PC-3 (cell line): Measurements from ENCODE around the gene DGKI. TPM values are rescaled to one million over a fixed set of nuclear protein-coding genes. Genes with fewer than 3 reads are reported as not detected.

Source experiments
- ATAC-seq: fragments of 200-7000 bp; cut with Tn5 transposase; 2 replicates; pipeline ENCODE4 v1.9.1; 2020; ENCODE audit warnings: mild to moderate bottlenecking, moderate library complexity
- BruUV-seq: library from RNA; stranded (reverse); fragments of 400-500 nt; replicated peaks from 2 replicates; lab custom pipeline; 2021; lab: Mats Ljungman, UMichigan
- CTCF ChIA-PET: fragments of 300-600 bp; sonication (Branson Sonifier 250); formaldehyde crosslinking; loops from one replicate; lab custom pipeline; 2022; ENCODE audit warnings: antibody characterized with exemption; lab: Charles Lee
- POLR2A ChIA-PET: fragments of 300-600 bp; sonication (Branson Sonifier 250); formaldehyde crosslinking; loops from one replicate; lab custom pipeline; 2022; ENCODE audit warnings: antibody characterized with exemption; ENCODE audit not compliant: unreplicated experiment; lab: Charles Lee
- DNase-seq: peaks from one replicate; pipeline ENCODE4 v3.0.0-alpha.2; 2015
- H2AFZ ChIP-seq: fragments of 300-600 bp; sonication (generic); 2 replicates; pipeline ENCODE4 v1.6.0; 2016; ENCODE audit warnings: antibody characterized with exemption, low read length
- H3F3A ChIP-seq: fragments of 300-600 bp; sonication (generic); one replicate; pipeline ENCODE4 v1.6.0; 2017; ENCODE audit warnings: antibody characterized with exemption, low read length, control low read depth, mild to moderate bottlenecking; ENCODE audit not compliant: unreplicated experiment
- H3K27ac ChIP-seq: fragments of 300-600 bp; sonication (generic); 2 replicates; pipeline ENCODE4 v1.5.1; 2016; ENCODE audit warnings: mild to moderate bottlenecking, low read length
- H3K27me3 ChIP-seq: fragments of 300-600 bp; sonication (generic); 2 replicates; pipeline ENCODE4 v1.6.1; 2016; ENCODE audit warnings: low read length, mixed read lengths
- H3K36me3 ChIP-seq: fragments of 300-600 bp; sonication (generic); 2 replicates; pipeline ENCODE4 v1.6.1; 2016; ENCODE audit warnings: low read depth, mixed run types, low read length, mixed read lengths
- H3K4me1 ChIP-seq: fragments of 300-600 bp; sonication (generic); 2 replicates; pipeline ENCODE4 v1.5.1; 2016; ENCODE audit warnings: low read length; ENCODE audit not compliant: insufficient read depth
- H3K4me2 ChIP-seq: fragments of 300-600 bp; sonication (generic); 2 replicates; pipeline ENCODE4 v1.6.0; 2016; ENCODE audit warnings: low read length
- H3K4me3 ChIP-seq: fragments of 300-600 bp; sonication (generic); 2 replicates; pipeline ENCODE4 v1.5.1; 2016; ENCODE audit warnings: mild to moderate bottlenecking, low read length, mixed read lengths
- H3K79me2 ChIP-seq: fragments of 300-600 bp; sonication (generic); 2 replicates; pipeline ENCODE4 v1.6.1; 2017; ENCODE audit warnings: low read length, mixed read lengths
- H3K9ac ChIP-seq: fragments of 300-600 bp; sonication (generic); 2 replicates; pipeline ENCODE4 v1.6.0; 2016; ENCODE audit warnings: mild to moderate bottlenecking, low read length
- H3K9me2 ChIP-seq: fragments of 300-600 bp; sonication (generic); replicated peaks from 2 replicates; pipeline ENCODE4 v1.6.1; 2016; ENCODE audit warnings: mixed run types, low read length, mixed read lengths
- H3K9me3 ChIP-seq: fragments of 300-600 bp; sonication (generic); 2 replicates; pipeline ENCODE4 v1.6.1; 2016; ENCODE audit warnings: low read length, mixed read lengths
- H4K20me1 ChIP-seq: fragments of 300-600 bp; sonication (generic); 2 replicates; pipeline ENCODE4 v1.6.1; 2016; ENCODE audit warnings: low read length, mixed read lengths
- EZH2 ChIP-seq: fragments of 300-600 bp; sonication (generic); IDR thresholded peaks from one replicate; pipeline ENCODE4 v1.6.1; 2017; ENCODE audit warnings: antibody characterized with exemption, mild to moderate bottlenecking, low read length; ENCODE audit not compliant: unreplicated experiment
- EZH2phosphoT487 ChIP-seq: fragments of 300-600 bp; sonication (generic); IDR thresholded peaks from 2 replicates; pipeline ENCODE4 v1.6.1; 2018; ENCODE audit warnings: mild to moderate bottlenecking, antibody characterized with exemption, low read length, borderline replicate concordance
- intact Hi-C: fragments of 100-400 bp; cut with micrococcal nuclease; formaldehyde crosslinking; loops from 2 replicates; pipeline ENCODE4 v1.9.0; 2023
- total RNA-seq: library from RNA; depleted of rRNA; stranded (reverse); fragments of >200 nt; gene quantifications from 2 replicates; pipeline ENCODE4 v1.2.3, GENCODE V29; 2014
- TF ChIP-seq, protein P1 (sequence below): fragments of 300-600 bp; sonication (generic); conservative IDR thresholded peaks from 2 replicates; pipeline ENCODE4 v1.5.1; 2017; ENCODE audit warnings: antibody characterized with exemption, low read depth, mild to moderate bottlenecking, low read length

Gene DGKI
- total RNA-seq, 1 experiment from 2014 or later, result not detected

DNA sequence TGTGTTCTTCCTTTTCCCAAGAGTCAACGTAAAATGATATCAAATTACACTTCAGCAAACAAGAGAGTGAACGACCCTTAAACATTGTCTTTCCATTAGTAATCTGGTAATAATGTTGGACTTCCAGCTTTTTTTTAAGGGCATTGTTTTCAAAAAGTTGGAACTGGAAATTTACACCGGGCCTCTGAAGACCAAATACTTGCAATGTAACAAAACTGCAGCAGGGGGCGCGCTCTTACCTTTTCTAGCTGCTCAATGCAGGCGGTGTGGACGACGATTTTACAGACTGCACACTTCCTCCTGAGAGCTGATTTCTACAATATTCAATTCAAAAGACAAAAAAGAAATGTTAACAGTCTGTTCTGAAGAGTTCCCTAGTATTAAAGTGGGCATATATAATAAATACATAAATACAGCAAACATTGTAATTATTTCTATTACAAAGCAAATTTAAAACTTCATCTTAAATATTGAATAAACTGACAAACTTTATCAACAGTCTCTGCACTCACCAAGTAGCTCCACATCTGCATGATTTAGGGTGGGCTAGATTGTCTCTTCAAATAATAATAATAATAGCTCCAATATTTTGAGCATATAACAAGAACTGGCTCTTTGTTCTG is 190.4 kb downstream of the DGKI start:
- Histone ChIP-seq H3K36me3 (no peaks in the 10 kb centered on the region), H3K4me1 (peaks cover 13% of the 10 kb centered on the region; the same call in 1 of the 2 replicates), H3K27me3 (0 out of 2 replicates have a peak, but pooled peaks cover 5% of the 10 kb centered on the region), H3K79me2 (no peaks in the 10 kb centered on the region), H2AFZ (no peak overlapping the region), H3K27ac (no peak overlapping the region), H3K4me3 (no peak overlapping the region), H4K20me1 (no peaks in the 10 kb centered on the region), H3K9me2 (0 out of 2 replicates have a peak, but pooled peaks cover 3% of the 10 kb centered on the region), H3K4me2 (no peak overlapping the region), H3K9ac (no peak overlapping the region), H3K9me3 (no peaks in the 10 kb centered on the region), H3F3A (no peaks in the 10 kb centered on the region)
- ChIA-PET POLR2A (no interaction called here), CTCF (interaction anchor here (0.7 kb wide), 2 partner anchors 248 to 265 kb away, joined by 3 read pairs; no protein-coding TSS in a partner anchor)
- TF ChIP-seq EZH2, result no peak
- no peak for TF ChIP-seq EZH2phosphoT487
- TF ChIP-seq, protein P1, sequence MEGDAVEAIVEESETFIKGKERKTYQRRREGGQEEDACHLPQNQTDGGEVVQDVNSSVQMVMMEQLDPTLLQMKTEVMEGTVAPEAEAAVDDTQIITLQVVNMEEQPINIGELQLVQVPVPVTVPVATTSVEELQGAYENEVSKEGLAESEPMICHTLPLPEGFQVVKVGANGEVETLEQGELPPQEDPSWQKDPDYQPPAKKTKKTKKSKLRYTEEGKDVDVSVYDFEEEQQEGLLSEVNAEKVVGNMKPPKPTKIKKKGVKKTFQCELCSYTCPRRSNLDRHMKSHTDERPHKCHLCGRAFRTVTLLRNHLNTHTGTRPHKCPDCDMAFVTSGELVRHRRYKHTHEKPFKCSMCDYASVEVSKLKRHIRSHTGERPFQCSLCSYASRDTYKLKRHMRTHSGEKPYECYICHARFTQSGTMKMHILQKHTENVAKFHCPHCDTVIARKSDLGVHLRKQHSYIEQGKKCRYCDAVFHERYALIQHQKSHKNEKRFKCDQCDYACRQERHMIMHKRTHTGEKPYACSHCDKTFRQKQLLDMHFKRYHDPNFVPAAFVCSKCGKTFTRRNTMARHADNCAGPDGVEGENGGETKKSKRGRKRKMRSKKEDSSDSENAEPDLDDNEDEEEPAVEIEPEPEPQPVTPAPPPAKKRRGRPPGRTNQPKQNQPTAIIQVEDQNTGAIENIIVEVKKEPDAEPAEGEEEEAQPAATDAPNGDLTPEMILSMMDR, result peak; percentile 85
- ATAC-seq (peak; percentile 86), DNase-seq (peak; percentile 81)
- intact Hi-C loops, result loop anchor here (1.0 to 5.0 kb wide), 3 partner anchors 226 to 352 kb away; no protein-coding TSS in a partner anchor
- no TSS peak for BruUV-seq

DNA sequence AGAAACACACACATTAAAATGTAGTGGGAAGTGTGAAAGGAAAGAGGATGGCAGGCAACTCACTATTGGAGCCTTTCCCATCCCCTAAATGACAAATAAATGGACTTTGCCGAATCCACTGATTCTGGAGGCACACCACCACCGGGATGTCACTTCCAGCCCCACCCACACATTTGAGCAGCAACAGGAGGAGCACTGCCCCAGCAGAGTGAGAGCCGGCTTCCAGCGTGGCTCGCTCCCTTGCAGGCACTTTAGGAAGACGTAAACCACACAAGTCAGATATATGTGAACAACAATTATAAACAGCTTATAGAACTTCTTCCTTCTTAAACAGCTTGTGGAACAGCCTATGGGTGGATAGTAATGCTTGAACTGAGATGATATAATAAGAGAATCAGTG is 191.0 kb downstream of the DGKI start:
- Histone ChIP-seq H3K27me3 (0 out of 2 replicates have a peak, but pooled peaks cover 5% of the 10 kb centered on the region), H3K36me3 (no peaks in the 10 kb centered on the region), H2AFZ (no peak overlapping the region), H3K9ac (no peak overlapping the region), H3K4me2 (no peak overlapping the region), H3K27ac (no peak overlapping the region), H3K9me3 (no peaks in the 10 kb centered on the region), H3K9me2 (0 out of 2 replicates have a peak, but pooled peaks cover 3% of the 10 kb centered on the region), H3K79me2 (no peaks in the 10 kb centered on the region), H4K20me1 (no peaks in the 10 kb centered on the region), H3F3A (no peaks in the 10 kb centered on the region), H3K4me3 (no peak overlapping the region), H3K4me1 (peaks cover 13% of the 10 kb centered on the region; the same call in 1 of the 2 replicates)
- no TSS peak for BruUV-seq
- ATAC-seq (no peak), DNase-seq (no peak)
- intact Hi-C loops, result loop anchor here (1.0 to 5.0 kb wide), 3 partner anchors 226 to 352 kb away; no protein-coding TSS in a partner anchor
- POLR2A ChIA-PET, result no interaction called here
- CTCF ChIA-PET, result interaction anchor here (0.7 kb wide), 2 partner anchors 248 to 266 kb away, joined by 3 read pairs; no protein-coding TSS in a partner anchor
- TF ChIP-seq EZH2phosphoT487 (no peak), EZH2 (no peak)
- TF ChIP-seq, protein P1, result no peak

DNA sequence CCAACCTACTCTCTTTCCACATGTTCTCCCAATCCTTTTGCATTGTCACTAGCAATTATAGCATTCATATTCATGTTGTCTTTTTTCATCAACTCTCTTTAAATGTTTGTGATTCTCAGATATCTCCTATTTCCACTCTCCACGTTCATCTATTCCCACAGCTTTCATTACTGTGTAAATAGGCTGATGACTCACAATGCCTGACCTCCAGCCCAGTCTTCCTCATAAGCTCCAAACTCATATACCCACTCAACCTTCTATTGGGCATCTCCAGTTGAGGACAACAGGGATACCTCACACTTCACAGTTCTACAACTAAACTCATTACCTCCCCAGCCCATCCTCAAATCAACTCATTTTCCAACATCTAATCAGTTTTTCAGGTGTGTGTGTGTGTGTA is 194.1 kb downstream of the DGKI start:
- BruUV-seq, result no TSS peak
- H3K9ac ChIP-seq, result no peak overlapping the region
- peaks cover 13% of the 10 kb centered on the region; the same call in 1 of the 2 replicates for H3K4me1 ChIP-seq
- intact Hi-C loops, result no loop called here
- DNase-seq, result peak; percentile 52
- no peaks in the 10 kb centered on the region for H3F3A ChIP-seq
- CTCF ChIA-PET, result no interaction called here
- no peak overlapping the region for H3K4me3 ChIP-seq
- H2AFZ ChIP-seq, result no peak overlapping the region
- 0 out of 2 replicates have a peak, but pooled peaks cover 3% of the 10 kb centered on the region for H3K9me2 ChIP-seq
- ATAC-seq, result peak; percentile 57; the same call in 1 of the 2 replicates
- 0 out of 2 replicates have a peak overlapping the region, but pooled peaks have one; percentile 18 for H3K4me2 ChIP-seq
- POLR2A ChIA-PET, result no interaction called here
- H3K36me3 ChIP-seq, result no peaks in the 10 kb centered on the region
- H3K79me2 ChIP-seq, result no peaks in the 10 kb centered on the region
- H3K27ac ChIP-seq, result no peak overlapping the region
- TF ChIP-seq EZH2 (no peak), EZH2phosphoT487 (no peak)
- TF ChIP-seq, protein P1, result no peak
- H4K20me1 ChIP-seq, result no peaks in the 10 kb centered on the region
- H3K27me3 ChIP-seq, result peaks cover 7% of the 10 kb centered on the region; the same call in 1 of the 2 replicates
- no peaks in the 10 kb centered on the region for H3K9me3 ChIP-seq
